GM12891 (cell line): Measurements from ENCODE around the gene POLG.
"Not testable (repeated sequence)": the region's sequence is repeated elsewhere in the genome, so short reads cannot be mapped to it uniquely, and the experiment has no call there.

Source experiments
- DNase-seq: peaks from one replicate; pipeline ENCODE4 v3.0.0; 2011; ENCODE audit warnings: low spot score; ENCODE audit not compliant: insufficient read length
- FAIRE-seq: peaks from 2 replicates; lab custom pipeline; 2011; peaks lifted over from hg19 to GRCh38; lab: Jason Lieb, UNC
- PAX5 ChIP-seq: IDR thresholded peaks from 2 replicates; pipeline ENCODE4 v1.6.1; 2011; ENCODE audit warnings: low read length, moderate library complexity, mild to moderate bottlenecking; ENCODE audit not compliant: insufficient read depth, severe bottlenecking
- POLR2A ChIP-seq: IDR thresholded peaks from 2 replicates; pipeline ENCODE4 v1.6.1; 2011; ENCODE audit warnings: low read depth, low read length, control low read depth
- POLR2AphosphoS5 ChIP-seq: IDR thresholded peaks from 2 replicates; pipeline ENCODE4 v1.6.1; 2011; ENCODE audit warnings: low read depth, low read length, control low read depth
- POU2F2 ChIP-seq: IDR thresholded peaks from 2 replicates; pipeline ENCODE4 v1.6.1; 2011; ENCODE audit warnings: low read depth, mild to moderate bottlenecking, control low read depth, low read length, moderate library complexity
- SPI1 ChIP-seq: IDR thresholded peaks from 2 replicates; pipeline ENCODE4 v1.6.1; 2011; ENCODE audit warnings: low read depth, low read length, control low read depth
- TAF1 ChIP-seq: IDR thresholded peaks from 2 replicates; pipeline ENCODE4 v1.6.1; 2011; ENCODE audit warnings: low read depth, low read length, control low read depth

POLG gene

DNA sequence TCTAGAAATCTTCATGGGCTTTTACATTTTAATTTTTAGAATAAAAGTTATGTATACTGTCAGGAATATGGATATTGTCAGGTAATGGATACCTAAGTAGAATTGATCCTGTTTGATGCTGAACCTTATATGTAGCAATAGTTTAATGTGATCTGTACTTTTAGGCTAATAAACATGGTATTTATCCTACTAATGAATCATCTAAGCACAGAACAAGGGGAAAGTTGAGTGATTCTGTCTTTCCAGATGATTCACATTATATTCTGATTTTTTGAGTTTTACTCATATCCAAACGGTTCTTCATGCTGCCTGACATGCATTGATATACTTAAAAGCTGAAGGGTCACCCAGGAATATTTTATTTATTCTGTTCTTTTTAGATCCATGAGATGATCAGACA lies 56.3 kb downstream of the POLG start:
- TF ChIP-seq POU2F2 (no peak), SPI1 (no peak), POLR2A (no peak), POLR2AphosphoS5 (no peak), PAX5 (no peak), TAF1 (no peak)
- FAIRE-seq (no peak), DNase-seq (no peak)

DNA sequence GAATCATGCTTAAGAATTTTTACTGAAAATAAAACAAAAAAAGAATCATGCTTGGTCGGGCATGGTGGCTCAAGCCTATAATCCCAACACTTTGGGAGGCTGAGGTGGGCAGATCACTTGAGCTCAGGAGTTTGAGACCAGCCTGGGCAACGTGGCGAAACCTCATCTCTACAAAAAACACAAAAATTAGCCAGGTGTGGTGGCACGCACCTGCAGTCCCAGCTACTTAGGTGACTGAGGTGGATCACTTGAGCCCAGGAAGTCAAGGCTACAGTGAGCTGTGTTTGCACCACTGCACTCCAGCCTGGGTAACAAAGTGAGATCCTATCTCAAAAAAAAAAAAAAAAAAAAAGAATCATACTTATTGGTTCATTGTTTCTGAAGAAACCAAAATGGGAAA lies 57.3 kb downstream of the POLG start:
- not testable (repeated sequence) for DNase-seq, FAIRE-seq
